ENCODE measurements around the gene CDH24.

CDH24 gene

DNA sequence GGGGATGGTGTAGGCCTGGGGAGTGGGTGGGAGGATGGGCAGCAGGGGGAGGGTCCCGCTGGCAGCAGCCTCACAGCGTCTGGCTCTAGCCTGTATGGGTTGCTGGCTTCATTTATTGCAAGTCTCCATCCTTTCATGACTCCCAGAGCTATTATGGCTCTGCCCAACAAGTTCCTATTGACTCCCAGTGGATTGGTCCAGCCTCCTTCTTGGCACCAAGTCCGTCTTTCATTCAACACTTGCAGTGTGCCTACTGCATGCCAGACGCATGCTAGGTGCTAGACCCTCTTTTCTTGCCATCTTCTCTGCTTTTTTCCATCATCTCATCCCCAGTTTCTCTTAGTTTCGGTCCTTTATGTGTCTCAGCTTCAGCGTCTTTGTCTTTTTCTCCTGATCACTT lies 14.2 kb downstream of the CDH24 start:
- no peak for DNase-seq

DNA sequence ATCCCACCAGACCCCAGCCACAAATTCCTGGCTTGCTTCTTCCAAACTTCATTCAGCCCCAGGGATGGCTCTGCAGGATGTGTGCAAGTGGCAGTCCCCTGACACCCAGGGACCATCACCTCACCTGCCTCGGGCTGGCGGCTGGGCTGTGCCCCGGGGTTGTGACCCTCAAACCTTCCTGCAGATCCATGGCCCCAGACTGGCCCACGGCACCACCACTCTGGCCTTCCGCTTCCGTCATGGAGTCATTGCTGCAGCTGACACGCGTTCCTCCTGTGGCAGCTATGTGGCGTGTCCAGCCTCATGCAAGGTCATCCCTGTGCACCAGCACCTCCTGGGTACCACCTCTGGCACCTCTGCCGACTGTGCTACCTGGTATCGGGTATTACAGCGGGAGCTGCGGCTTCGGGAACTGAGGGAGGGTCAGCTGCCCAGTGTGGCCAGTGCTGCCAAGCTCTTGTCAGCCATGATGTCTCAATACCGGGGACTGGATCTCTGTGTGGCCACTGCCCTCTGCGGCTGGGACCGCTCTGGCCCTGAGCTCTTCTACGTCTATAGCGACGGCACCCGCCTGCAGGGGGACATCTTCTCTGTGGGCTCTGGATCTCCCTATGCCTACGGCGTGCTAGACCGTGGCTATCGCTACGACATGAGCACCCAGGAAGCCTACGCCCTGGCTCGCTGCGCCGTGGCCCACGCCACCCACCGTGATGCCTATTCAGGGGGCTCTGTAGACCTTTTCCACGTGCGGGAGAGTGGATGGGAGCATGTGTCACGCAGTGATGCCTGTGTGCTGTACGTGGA lies 15.0 kb downstream of the CDH24 start, which contains the start of gene PSMB11:
TSS of gene PSMB11 (plus strand) at position 51 of the 804 bp plus-strand sequence. CDS start at position 65, 14 bp downstream.
- no peak for DNase-seq

DNA sequence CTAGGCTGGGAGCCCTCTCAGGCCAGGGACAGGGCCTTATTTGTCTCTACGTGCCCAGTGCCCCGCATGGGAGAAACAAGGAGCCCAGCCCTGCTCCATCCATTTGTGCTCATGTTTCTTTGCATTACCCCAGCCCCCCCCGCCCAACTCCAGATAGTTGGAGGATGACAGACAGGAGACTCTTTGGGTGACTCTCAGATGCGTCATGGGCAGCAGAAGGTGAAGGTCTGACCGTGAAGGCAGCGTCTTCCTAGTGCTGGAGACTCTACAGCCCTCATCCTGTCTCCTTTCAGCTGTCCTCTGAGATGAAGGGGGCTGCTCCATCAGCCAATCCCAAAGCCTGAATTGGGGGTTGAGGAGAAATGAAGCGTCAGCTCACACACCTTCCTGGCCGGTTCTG lies 15.6 kb downstream of the CDH24 start:
- no peak for DNase-seq

DNA sequence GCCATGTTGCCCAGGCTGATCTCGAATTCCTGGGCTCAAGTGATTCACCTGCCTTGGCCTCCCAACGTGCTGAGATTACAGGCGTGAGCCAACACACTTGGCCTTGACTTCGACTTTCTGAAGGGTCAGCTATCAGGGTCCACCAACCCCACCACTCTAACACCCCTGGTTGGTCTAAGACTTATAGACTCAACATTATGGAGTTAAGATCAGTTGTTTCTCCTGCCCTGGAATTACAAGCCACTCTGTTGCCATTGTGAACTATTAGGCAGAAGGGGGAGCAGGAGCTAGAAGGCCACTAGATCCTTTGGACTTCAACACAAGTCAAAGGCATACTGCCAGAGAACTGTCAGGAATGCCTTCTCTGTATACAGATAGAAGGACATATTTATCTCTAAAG lies 17.2 kb downstream of the CDH24 start:
- no peak for DNase-seq

DNA sequence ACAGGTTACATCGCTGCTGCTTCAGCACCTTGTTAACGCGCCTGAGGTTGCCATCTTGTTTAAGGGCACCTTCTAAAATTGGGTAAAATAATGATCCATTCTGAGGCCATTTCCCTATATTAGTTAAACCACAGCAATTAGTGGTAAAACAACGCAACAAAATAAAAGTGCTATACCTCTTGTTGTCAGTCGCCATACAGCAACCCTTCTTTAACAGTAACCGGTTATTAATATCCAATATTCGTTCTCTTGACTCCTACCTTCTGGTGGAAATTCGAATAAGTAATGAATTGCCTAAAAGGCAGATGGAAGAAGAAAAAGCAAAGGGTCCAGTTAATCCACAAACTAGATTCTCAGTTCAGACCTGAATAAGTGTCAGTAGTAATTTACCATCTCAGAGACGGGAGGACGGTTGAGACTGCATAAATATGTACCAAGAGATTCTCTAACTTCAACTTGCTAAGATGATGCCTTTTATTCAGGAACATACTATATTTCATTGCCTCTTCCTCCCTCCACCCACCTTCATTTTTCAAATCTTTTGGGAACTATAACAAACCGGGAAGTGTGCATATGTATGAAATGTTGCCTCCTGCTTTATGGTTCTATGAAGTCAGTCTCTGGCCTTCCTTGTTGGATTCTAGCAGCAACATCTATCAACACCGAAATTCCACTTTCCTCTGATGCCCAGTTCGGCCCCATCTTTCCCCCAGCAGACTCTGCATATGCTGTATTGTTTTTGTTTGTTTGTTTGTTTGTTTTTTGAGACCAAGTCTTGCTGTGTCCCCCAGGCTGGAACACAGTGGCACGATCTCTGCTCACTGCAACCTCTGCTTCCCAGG lies 21.8 kb downstream of the CDH24 start:
- no peak for DNase-seq

DNA sequence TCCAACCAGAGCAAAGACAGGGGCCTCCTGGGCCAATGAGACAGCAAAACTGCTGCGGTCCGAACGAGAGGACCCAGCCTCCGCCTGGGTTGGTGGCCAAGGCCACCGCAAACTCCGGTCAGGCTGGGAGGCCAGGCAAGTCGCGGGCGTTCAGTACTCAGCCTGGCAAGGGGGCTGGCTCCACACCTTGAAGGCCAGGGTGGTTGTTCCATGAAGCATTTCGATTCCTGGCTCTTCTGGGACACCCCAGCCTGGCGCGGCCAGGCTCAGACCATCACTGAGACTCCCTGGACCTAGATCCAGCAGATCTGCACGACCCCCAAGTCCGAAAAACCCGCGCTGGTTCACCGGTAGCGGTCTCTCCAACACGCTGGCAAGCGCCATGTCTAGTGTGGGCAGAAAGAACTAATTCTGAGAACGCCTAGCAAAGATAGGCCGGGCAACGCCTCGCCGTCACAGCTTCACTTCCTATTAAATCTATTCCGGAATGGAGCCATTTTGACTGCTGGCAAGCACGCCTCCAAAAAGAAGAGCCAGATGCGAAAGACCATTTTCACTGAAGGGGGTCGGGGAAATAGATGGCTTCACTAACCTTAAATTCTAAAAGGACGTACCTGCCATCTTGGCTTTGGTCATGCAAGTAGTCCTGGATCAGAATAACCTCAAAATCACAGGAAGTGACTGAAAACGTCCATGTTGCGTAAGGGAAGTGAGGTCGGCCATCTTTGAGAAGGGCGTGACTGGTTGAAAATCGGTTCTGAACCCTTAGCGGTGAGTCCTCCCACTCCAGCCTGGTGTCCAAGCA lies 22.6 kb downstream of the CDH24 start, which contains the start of gene PSMB5:
TSS of gene PSMB5 (minus strand) at position 403 of the 805 bp plus-strand sequence. CDS start at position 384, 19 bp downstream.
- DNase-seq, result no peak

DNA sequence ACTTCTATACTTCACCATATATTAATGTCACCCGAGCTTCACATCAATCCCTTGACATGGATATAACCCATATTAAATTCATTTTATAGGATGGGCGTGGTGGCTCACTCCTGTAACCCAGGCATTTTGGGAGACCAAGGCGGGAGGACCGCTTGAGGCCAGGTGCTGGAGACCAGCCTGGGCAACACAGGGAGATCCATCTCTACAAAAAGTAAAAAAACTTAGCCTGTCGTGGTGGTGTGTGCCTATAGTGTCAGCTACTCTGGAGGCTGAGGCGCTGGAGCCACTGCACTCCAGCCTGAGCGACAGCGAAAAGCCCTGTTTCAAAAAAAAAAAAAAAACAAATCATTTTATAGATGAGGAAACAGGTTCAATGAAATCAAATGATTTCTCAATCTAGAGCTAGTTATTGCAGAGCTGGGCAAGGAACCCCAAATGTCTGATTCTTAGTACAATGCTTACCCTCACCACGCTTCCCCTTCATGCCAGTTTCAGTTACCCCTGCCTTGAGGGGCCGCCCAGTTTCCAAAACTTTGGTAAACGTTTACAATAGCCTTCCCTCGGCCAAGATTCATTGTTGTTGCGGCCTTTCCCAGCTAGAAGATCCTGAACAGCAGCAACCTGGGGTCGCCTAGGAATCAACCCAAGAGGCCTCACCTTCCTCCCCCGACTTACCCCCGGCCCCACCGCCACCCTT lies 23.4 kb downstream of the CDH24 start:
- DNase-seq, result no peak

DNA sequence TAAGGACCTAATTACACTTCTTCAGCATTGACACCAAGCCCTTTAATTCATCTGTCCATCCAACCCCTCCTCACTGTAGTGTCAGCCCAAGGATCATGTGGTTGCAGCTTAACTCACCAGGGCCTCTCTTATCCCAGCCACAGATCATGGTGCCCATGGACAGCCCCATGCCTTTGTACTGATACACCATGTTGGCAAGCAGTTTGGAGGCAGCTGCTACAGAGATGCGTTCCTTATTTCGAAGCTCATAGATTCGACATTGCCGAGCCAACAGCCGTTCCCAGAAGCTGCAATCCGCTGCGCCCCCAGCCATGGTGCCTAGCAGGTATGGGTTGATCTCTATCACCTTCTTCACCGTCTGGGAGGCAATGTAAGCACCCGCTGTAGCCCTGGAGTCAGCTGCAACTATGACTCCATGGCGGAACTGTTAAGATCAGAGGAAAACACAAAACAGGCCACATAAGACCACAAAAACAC lies 24.0 kb downstream of the CDH24 start:
- no peak for DNase-seq

DNA sequence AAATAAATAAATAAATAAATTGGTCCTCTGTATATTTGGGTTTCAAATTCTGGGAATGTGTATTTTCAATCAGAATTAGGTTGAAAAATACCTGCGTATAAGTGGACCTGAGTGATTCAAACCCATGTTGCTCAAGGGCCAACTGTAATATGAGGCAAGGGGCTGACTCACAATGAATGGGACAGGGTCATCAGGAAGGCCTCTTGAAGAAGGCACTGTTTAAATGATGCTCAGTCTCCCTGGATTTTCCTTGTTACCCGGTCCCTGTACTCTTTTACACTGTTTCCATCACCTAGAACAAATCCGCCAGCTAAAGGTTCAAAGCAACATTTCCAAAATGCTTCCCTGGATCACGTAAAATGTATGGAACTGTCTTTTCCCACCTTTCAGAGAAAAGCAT lies 26.4 kb downstream of the CDH24 start:
- no peak for DNase-seq

DNA sequence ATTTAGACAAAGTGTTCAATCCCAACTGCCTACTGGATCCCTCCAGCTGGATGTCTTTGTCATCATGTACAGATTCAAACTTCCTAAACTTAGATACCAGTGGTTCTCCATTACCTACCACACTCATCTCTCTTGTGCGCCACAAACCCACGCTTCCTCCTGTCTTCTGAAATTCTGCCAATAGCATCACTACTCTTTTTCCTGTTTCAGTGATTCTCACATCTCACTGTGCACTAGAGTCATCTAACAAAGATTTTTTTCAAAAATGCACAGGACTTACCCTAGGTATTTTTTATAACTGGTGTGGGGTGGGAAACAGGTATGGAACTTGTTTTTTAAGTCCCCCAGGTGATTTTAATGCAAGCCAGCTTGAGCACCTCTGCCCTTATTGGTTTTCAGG lies 28.5 kb downstream of the CDH24 start:
- no peak for DNase-seq

DNA sequence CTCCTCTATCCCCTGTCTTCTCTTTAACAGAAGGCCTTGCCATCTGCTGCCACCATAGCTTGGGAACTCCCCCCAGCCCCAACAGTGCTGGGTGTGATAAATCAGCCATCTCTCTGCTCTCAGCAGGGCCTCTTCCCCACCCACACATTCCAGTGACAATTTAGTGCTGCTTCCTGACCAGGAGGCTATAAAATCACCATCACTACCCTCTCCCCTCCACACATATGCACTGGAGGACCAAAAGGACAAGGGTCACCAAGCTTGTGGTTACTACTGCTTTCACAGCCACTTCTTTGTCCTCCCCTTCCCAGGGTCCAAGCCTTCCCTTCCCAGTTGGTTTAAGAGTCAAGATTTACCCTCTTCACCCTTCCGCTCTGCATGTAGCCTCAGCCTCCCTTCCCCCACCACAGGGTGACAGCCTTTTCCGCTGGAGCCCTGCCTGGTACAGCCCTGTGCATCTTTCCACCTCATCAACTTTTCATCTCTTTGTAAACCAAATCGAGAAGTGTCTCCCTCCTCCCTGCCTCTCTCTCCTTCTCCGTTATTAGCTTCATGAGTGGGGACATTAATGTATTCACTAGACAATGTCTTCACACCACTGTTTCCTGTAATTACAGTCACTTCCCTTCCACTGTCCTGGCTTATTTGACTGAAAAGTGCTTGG lies 32.0 kb downstream of the CDH24 start:
- DNase-seq, result no peak

DNA sequence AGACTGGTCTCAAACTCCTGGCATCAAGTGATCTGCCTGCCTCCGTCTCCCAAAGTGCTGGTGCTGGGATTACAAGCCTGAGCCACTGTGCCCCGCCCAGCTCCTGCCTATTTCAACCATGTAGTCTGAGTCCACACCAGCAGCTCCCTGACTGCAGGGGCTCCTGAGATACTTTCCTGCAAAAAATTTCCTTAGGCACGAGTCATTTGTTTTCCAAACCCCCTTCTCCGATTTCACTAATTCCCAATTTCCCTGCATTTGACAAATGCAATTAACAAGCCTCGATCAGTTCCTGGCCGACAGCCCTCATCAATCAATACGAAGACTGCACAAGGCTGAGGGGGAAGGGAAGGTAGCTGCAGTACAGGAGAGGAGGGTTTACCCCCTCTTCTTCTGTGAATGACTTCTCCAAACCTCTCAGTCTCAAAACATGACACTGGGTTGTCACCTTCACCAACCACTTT lies 32.7 kb downstream of the CDH24 start:
- DNase-seq, result no peak

DNA sequence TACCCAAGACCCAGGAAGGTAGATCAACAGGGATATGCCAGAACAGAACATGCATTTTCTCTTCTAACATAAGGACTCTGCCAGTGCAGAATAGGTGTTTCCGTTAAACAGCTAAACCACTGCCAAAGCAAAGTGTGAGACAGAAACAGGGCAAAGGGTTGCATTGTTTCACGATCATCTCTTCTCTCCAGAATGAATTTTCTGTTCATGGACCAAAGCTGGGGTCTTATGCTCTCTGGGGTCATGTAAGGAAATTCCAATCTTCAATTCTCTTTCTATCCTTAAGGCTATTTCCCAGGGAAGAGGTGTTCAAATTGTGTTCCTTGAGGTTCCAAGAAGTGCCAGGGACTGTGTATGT lies 33.5 kb downstream of the CDH24 start:
- DNase-seq, result no peak

DNA sequence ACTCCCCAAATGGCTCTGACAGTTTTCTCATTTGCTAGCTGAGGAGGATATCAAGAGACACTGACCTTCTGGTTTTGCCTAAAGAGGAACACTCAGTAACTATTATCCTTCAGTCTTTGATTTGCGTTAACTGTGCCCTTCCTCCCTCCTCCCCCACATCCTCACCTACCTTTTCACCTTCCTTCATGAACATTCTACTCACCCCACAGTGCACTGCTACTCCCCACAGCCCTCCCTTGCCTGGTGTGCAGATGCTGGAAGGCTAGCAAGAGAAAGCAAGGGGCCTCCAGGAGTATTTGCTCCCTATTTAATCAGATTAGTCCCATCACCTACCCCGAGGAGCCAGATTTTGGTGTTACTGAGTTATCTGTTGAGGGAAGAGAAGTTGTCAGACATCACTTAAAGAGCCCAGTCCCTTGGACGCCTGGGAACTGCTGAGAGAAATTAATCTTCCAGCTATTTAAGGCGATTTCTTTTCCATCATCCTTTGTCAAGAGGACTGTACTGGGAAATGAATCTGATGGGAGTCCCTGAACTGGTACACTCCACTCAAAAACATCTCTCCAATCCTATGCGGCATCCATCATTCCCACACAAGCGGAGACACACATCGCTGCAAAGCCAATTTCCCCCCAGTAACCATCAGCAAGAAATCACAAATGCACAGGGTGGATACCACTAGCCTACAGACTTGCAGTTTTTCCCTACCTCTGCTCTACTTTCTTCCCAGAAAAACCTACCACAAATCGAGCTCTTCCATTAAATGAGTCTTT lies 34.1 kb downstream of the CDH24 start:
- no peak for DNase-seq

DNA sequence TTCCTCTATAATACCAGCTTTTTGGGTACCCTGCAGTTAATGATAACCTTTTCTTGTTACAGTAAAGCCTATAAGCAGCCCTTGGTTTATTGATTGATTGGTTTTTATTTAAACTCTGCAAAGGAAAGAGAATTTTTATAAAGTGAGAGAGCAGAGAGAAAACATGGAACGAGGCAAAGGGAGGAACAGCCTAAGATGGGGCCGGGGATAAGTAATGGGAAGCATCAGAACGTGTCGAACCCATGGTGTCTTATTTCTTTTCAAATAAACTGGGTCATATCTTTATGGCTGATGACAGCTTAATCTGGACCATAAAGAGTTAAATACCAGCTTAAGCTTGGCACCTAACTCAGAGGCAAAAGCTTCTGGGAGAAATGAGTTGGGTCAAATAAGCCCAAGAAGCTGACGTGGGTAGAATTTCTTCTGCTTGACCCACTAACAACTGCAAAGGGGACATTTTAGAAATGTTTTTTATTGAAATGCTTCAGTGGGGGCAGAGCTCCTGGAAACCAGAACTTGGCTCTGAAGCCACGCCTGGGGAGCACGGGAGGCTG lies 35.4 kb downstream of the CDH24 start:
- no peak for DNase-seq

DNA sequence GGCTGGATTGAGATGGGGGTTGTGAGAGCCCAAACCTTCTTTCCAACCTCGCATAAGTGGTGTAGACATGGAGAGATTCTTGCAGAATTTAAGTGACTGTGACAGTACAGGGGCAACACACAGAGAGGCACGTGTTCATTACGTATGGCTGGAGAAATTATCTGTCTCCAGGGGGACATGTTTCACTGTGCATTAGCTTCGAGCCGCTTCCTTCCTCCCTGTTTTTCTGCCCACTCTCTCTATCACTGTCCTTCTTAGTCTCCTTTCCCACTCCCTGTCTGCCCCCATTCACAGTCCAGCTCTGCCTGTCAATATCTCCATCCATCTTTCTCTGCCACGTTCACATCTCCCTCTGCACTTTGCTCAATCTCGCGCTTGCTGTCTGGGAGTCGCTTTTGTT lies 35.9 kb downstream of the CDH24 start:
- no peak for DNase-seq

DNA sequence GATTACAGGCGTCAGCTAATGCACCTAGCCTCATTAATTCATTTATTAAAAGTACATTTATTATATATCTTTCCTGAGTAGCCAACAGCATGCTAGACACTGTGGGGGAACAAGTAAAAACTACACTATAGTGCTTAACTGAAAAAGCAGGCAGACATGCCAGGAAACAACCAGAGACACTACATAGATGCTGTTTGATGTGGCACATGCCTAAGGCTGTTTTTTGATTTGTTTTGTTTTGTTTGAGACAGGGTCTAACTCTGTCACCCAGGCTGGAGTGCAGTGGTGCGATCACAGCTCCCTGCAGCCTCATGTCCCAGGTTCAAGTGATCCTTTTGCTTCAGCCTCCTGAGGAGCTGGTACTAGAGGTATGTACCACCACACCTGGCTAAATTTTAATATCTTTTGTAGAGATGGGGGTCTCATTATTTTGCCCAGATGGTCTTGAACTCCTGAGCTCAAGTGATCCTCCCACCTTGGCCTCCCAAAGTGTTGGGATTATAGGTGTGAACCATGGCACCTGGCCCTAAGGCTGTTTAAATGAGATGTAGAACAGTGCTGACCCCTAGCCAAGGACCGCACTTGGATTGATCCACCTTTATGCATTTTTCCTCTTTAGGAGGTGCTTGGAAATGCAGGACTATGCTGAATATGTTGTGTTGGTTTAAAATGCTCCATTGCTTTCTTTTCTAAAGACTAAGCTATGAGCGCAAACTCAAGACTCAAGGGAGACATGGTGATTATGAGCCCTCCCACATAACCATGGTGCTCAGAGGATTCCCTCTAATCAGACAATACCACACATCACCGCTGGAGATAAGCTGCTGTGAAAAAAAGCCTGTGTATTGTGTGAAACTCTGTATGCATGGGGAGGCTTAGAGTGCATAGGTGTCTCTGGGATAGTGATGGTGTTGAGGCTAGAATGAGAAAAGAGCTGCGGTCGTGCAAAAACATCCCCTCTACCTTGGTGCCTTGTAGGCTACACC lies 36.9 kb downstream of the CDH24 start:
- no peak for DNase-seq

DNA sequence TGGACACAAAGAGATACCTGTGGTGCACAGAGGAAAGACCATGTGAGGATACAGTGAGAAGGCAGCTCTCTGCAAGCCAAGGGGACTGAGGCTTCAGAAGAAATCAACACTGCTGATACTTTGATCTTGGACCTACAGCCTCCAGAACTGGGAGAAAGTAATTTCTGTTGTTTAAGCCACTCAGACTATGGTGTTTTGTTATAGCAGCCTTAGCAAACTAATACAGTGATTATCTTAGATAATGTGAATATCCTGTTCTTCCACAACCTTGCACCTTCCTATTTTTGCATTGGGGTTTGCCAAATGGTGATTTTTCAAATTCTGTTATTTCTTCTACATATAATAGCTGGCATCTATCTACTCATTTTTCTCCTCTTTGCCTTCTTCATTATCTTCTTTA lies 39.2 kb downstream of the CDH24 start:
- no peak for DNase-seq

DNA sequence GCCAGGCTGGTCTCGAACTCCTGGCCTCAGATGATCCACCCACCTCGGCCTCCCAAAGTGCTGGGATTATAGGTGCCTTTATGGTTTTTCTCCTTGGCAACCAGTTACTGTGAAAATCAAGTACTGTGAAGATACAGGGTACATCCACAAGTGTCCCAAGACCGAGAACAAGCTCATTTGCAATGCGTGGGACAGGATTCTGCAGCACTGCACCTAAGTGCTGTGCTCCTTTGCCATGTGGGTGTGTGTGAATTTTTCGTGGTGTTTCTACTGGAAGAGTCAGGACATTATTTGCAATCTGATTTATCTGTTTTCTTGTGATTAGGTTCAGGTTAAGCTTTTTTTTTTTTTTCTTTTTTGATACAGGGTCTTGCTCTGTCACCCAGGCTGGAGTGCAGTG lies 40.2 kb downstream of the CDH24 start:
- no peak for DNase-seq
